GM23248 (cell line): ENCODE results near the gene CDCA5. TPM values are rescaled to one million over a fixed set of nuclear protein-coding genes. Genes with fewer than 3 reads are reported as not detected.

ENCODE experiments used
- DNase-seq: peaks from one replicate; pipeline ENCODE4 v3.0.0-alpha.2; 2015
- H2AFZ ChIP-seq: fragments of 200-600 bp; sonication (generic); 2 replicates; pipeline ENCODE4 v1.6.1; 2016; ENCODE audit warnings: antibody characterized with exemption
- H3F3A ChIP-seq: fragments of 200-600 bp; sonication (generic); 2 replicates; pipeline ENCODE4 v1.6.1; 2016; ENCODE audit warnings: mild to moderate bottlenecking, antibody characterized with exemption, mixed run types; ENCODE audit not compliant: insufficient read depth
- H3K27ac ChIP-seq: fragments of 200-600 bp; sonication (generic); 2 replicates; pipeline ENCODE4 v1.5.1; 2016; ENCODE audit warnings: mild to moderate bottlenecking
- H3K27me3 ChIP-seq: fragments of 200-600 bp; sonication (generic); replicated peaks from 2 replicates; pipeline ENCODE4 v1.6.1; 2016; ENCODE audit warnings: mild to moderate bottlenecking; ENCODE audit not compliant: insufficient read depth
- H3K36me3 ChIP-seq: fragments of 200-600 bp; sonication (generic); 2 replicates; pipeline ENCODE4 v1.6.1; 2016; ENCODE audit warnings: low read depth, mild to moderate bottlenecking
- H3K4me1 ChIP-seq: fragments of 200-600 bp; sonication (generic); 2 replicates; pipeline ENCODE4 v1.6.1; 2016; ENCODE audit warnings: mild to moderate bottlenecking; ENCODE audit not compliant: insufficient read depth
- H3K4me2 ChIP-seq: fragments of 200-600 bp; sonication (generic); one replicate; pipeline ENCODE4 v1.6.1; 2016; ENCODE audit warnings: mild to moderate bottlenecking; ENCODE audit not compliant: unreplicated experiment
- H3K4me3 ChIP-seq: fragments of 200-600 bp; sonication (generic); 2 replicates; pipeline ENCODE4 v1.5.1; 2016; ENCODE audit warnings: mild to moderate bottlenecking
- H3K79me2 ChIP-seq: fragments of 200-600 bp; sonication (generic); 2 replicates; pipeline ENCODE4 v1.6.1; 2016; ENCODE audit warnings: mild to moderate bottlenecking; ENCODE audit not compliant: insufficient read depth
- H3K9ac ChIP-seq: fragments of 200-600 bp; sonication (generic); 2 replicates; pipeline ENCODE4 v1.6.1; 2016; ENCODE audit warnings: mild to moderate bottlenecking
- H3K9me2 ChIP-seq: fragments of 200-600 bp; sonication (generic); 2 replicates; pipeline ENCODE4 v1.6.1; 2016; ENCODE audit warnings: mixed run types, mild to moderate bottlenecking, moderate library complexity; ENCODE audit not compliant: insufficient read depth
- H3K9me3 ChIP-seq: fragments of 200-600 bp; sonication (generic); one replicate; pipeline ENCODE4 v1.6.1; 2017; ENCODE audit warnings: low read depth
- H4K20me1 ChIP-seq: fragments of 200-600 bp; sonication (generic); 2 replicates; pipeline ENCODE4 v1.6.0; 2016; ENCODE audit not compliant: insufficient read depth
- EZH2 ChIP-seq: fragments of 200-600 bp; sonication (generic); IDR thresholded peaks from 2 replicates; pipeline ENCODE4 v1.6.1; 2018; ENCODE audit warnings: antibody characterized with exemption, mild to moderate bottlenecking; ENCODE audit not compliant: insufficient read depth, poor library complexity, severe bottlenecking
- EZH2phosphoT487 ChIP-seq: fragments of 200-600 bp; sonication (generic); IDR thresholded peaks from 2 replicates; pipeline ENCODE4 v1.6.1; 2018; ENCODE audit warnings: antibody characterized with exemption, moderate library complexity, mild to moderate bottlenecking, low read depth; ENCODE audit not compliant: insufficient read depth
- WGBS, 2 experiments: methylation state at CpG; one replicate each; pipeline ENCODE4 v1.1.6; 2015 to 2017; ENCODE audit warnings: low lambda C conversion rate in 2 of 2, low coverage in 1 of 2; ENCODE audit errors: missing lambda C conversion rate in 2 of 2; 5-methylcytosine and 5-hydroxymethylcytosine counted together
- in situ Hi-C: fragments of 300-500 bp; cut with MboI; formaldehyde crosslinking; loops from 2 replicates; pipeline ENCODE4 v1.15.0; 2020
- microRNA-seq: library from miRNA; unstranded; fragments of <30 nt; microRNA quantifications from one replicate; pipeline ENCODE4, GENCODE V29; 2016; ENCODE audit warnings: borderline number of aligned reads
- polyA plus RNA-seq: library from polyadenylated mRNA; unstranded; fragments of >200 nt; fragmentation: Nextera tagmentation; extraction: Ambion mirVana; gene quantifications from 2 replicates; pipeline ENCODE4 v1.2.1, GENCODE V29; 2016
- small RNA-seq: library from RNA; depleted of rRNA; stranded (forward); fragments of <200 nt; gene quantifications from one replicate; pipeline ENCODE3, GENCODE V24; 2014; ENCODE audit warnings: low read depth, low replicate concordance
- total RNA-seq: library from RNA; depleted of rRNA; stranded (reverse); fragments of >200 nt; shearing (Covaris generic); gene quantifications from 2 replicates; pipeline ENCODE4 v1.2.3, GENCODE V29; 2014; rRNA removed

Gene CDCA5
- total and polyA plus RNA-seq, 2 experiments from 2014 or later = 11.9 to 16.8 TPM

GRCh38 chr11:65034423-65034822, 49.4 kb downstream of the CDCA5 start:
- no peaks in the 10 kb centered on the region for H3K79me2 ChIP-seq
- DNase-seq = no peak
- 69 to 74% methylated on average over 2 of the region's 2 CpGs for WGBS, 2 experiments
- H3F3A ChIP-seq = no peaks in the 10 kb centered on the region
- no peak overlapping the region for H3K4me2 ChIP-seq
- H3K36me3 ChIP-seq = no peaks in the 10 kb centered on the region; the same call in 1 of the 2 replicates
- H3K4me3 ChIP-seq = no peak overlapping the region
- in situ Hi-C loops = no loop called here
- no peaks in the 10 kb centered on the region for H3K4me1 ChIP-seq
- no peaks in the 10 kb centered on the region for H3K9me2 ChIP-seq
- no peak overlapping the region for H2AFZ ChIP-seq
- H3K27ac ChIP-seq = no peak overlapping the region
- no peak overlapping the region for H3K9ac ChIP-seq
- no peaks in the 10 kb centered on the region for H3K9me3 ChIP-seq
- no peaks in the 10 kb centered on the region for H4K20me1 ChIP-seq
- H3K27me3 ChIP-seq = no peaks in the 10 kb centered on the region
- TF ChIP-seq EZH2phosphoT487 (no peak), EZH2 (no peak)

DNA sequence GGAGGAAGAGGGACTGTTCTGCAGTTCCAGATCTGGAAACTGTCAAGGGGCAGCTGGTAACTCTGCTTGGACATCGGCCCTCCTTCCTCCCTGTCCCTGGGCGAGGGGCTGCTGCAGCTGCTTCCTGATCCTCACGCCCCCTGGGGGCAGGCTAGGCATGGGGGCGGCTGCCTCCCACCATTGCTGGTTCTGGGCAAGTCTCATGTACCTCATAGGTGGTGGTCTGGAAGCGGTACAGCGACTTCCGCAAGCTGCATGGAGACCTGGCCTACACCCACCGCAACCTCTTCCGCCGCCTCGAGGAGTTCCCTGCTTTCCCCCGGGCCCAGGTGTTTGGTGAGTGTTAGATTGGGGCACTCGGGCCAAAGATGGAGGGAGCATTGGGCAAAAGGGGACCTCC, 51.6 kb downstream of the CDCA5 start:
- no peaks in the 10 kb centered on the region for H3F3A ChIP-seq
- no peak overlapping the region for H3K4me2 ChIP-seq
- peaks cover 7% of the 10 kb centered on the region; the same call in 1 of the 2 replicates for H3K4me1 ChIP-seq
- no peak overlapping the region for H2AFZ ChIP-seq
- WGBS, 2 experiments = 82% methylated on average over 13 of the region's 13 CpGs
- H3K9me3 ChIP-seq = no peaks in the 10 kb centered on the region
- no peaks in the 10 kb centered on the region for H4K20me1 ChIP-seq
- H3K9ac ChIP-seq = no peak overlapping the region
- no peaks in the 10 kb centered on the region for H3K9me2 ChIP-seq
- no peak for TF ChIP-seq EZH2
- no peak for TF ChIP-seq EZH2phosphoT487
- no peak overlapping the region for H3K4me3 ChIP-seq
- in situ Hi-C loops = no loop called here
- no peak overlapping the region for H3K27ac ChIP-seq
- DNase-seq = no peak
- no peaks in the 10 kb centered on the region for H3K27me3 ChIP-seq
- no peaks in the 10 kb centered on the region; the same call in 1 of the 2 replicates for H3K36me3 ChIP-seq
- peaks cover 6% of the 10 kb centered on the region; the same call in 1 of the 2 replicates for H3K79me2 ChIP-seq

Small RNA genes within 50 kb of the gene (microRNA-seq; reads per million reads assigned to microRNA genes)
- gene MIR6751 = 1.5 reads per million

Small RNA genes within 50 kb of the gene (small RNA-seq; reads per million reads assigned to genes)
- gene SNX15 = not detected

Other genes starting within 250 kb of the CDCA5 start
- not detected in 2 replicates for gene CDC42BPG, start 239.4 kb downstream of the CDCA5 start, total RNA-seq
- not detected in 2 replicates for gene CDC42BPG, start 239.4 kb downstream of the CDCA5 start, polyA plus RNA-seq
- 90.2 and 124 TPM in 2 replicates for gene EHD1, start 205.4 kb downstream of the CDCA5 start, total RNA-seq
- 55.2 and 56.3 TPM in 2 replicates for gene EHD1, start 205.4 kb downstream of the CDCA5 start, polyA plus RNA-seq
- 12.4 and 18.9 TPM in 2 replicates for gene ATG2A, start 166.8 kb downstream of the CDCA5 start, total RNA-seq
- 6.3 and 6.8 TPM in 2 replicates for gene ATG2A, start 166.8 kb downstream of the CDCA5 start, polyA plus RNA-seq
- gene PPP2R5B, start 159.4 kb downstream of the CDCA5 start, total RNA-seq = 23.9 and 27.3 TPM in 2 replicates
- 16.4 and 19.4 TPM in 2 replicates for gene PPP2R5B, start 159.4 kb downstream of the CDCA5 start, polyA plus RNA-seq
- not detected in 2 replicates for gene GPHA2, start 148.1 kb downstream of the CDCA5 start, total RNA-seq
- gene GPHA2, start 148.1 kb downstream of the CDCA5 start, polyA plus RNA-seq = not detected in 2 replicates
- gene MAJIN, start 111.9 kb downstream of the CDCA5 start, total RNA-seq = not detected in 2 replicates
- not detected in 2 replicates for gene MAJIN, start 111.9 kb downstream of the CDCA5 start, polyA plus RNA-seq
- 4.0 TPM in 1 of 2 replicates, not detected in the other for gene BATF2, start 87.1 kb downstream of the CDCA5 start, total RNA-seq
- gene BATF2, start 87.1 kb downstream of the CDCA5 start, polyA plus RNA-seq = 0.57 and 0.79 TPM in 2 replicates
- 96.6 and 115 TPM in 2 replicates for gene ARL2, start 69.9 kb downstream of the CDCA5 start, total RNA-seq
- 143 and 155 TPM in 2 replicates for gene ARL2, start 69.9 kb downstream of the CDCA5 start, polyA plus RNA-seq
- 14.9 and 17.5 TPM in 2 replicates for gene SNX15, start 56.6 kb downstream of the CDCA5 start, total RNA-seq
- 17.2 and 17.7 TPM in 2 replicates for gene SNX15, start 56.6 kb downstream of the CDCA5 start, polyA plus RNA-seq
- gene SAC3D1, start 42.8 kb downstream of the CDCA5 start, total RNA-seq = 8.0 and 14.9 TPM in 2 replicates
- gene SAC3D1, start 42.8 kb downstream of the CDCA5 start, polyA plus RNA-seq = 12.8 and 13.2 TPM in 2 replicates
- gene NAALADL1, start 25.5 kb downstream of the CDCA5 start, total RNA-seq = 37.7 and 40.7 TPM in 2 replicates
- 26.6 and 27.9 TPM in 2 replicates for gene NAALADL1, start 25.5 kb downstream of the CDCA5 start, polyA plus RNA-seq
- gene ZFPL1, start 182 bp upstream of the CDCA5 start, total RNA-seq = 55.2 and 66.8 TPM in 2 replicates
- 62.8 and 64.9 TPM in 2 replicates for gene ZFPL1, start 182 bp upstream of the CDCA5 start, polyA plus RNA-seq
- 285 and 339 TPM in 2 replicates for gene VPS51, start 12.2 kb upstream of the CDCA5 start, total RNA-seq
- gene VPS51, start 12.2 kb upstream of the CDCA5 start, polyA plus RNA-seq = 30.7 and 37.1 TPM in 2 replicates
- 0.65 and 0.89 TPM in 2 replicates for gene TM7SF2, start 27.8 kb upstream of the CDCA5 start, total RNA-seq
- gene TM7SF2, start 27.8 kb upstream of the CDCA5 start, polyA plus RNA-seq = 2.5 and 2.6 TPM in 2 replicates
- gene ZNHIT2, start 33.7 kb upstream of the CDCA5 start, total RNA-seq = 12.3 and 13.2 TPM in 2 replicates
- gene ZNHIT2, start 33.7 kb upstream of the CDCA5 start, polyA plus RNA-seq = 15.5 and 15.6 TPM in 2 replicates
- 180 and 199 TPM in 2 replicates for gene FAU, start 38.1 kb upstream of the CDCA5 start, total RNA-seq
- gene FAU, start 38.1 kb upstream of the CDCA5 start, polyA plus RNA-seq = 342 and 365 TPM in 2 replicates
- 65.6 and 78.4 TPM in 2 replicates for gene MRPL49, start 38.3 kb upstream of the CDCA5 start, total RNA-seq
- 48.6 and 53.3 TPM in 2 replicates for gene MRPL49, start 38.3 kb upstream of the CDCA5 start, polyA plus RNA-seq
- 29.5 and 64.2 TPM in 2 replicates for gene SYVN1, start 50.5 kb upstream of the CDCA5 start, total RNA-seq
- 18.0 and 21.2 TPM in 2 replicates for gene SYVN1, start 50.5 kb upstream of the CDCA5 start, polyA plus RNA-seq
- not detected in 2 replicates for gene SPDYC, start 86.2 kb upstream of the CDCA5 start, total RNA-seq
- gene SPDYC, start 86.2 kb upstream of the CDCA5 start, polyA plus RNA-seq = not detected in 2 replicates
- 127 and 145 TPM in 2 replicates for gene CAPN1, start 97.9 kb upstream of the CDCA5 start, total RNA-seq
- gene CAPN1, start 97.9 kb upstream of the CDCA5 start, polyA plus RNA-seq = 106 and 110 TPM in 2 replicates
- gene POLA2, start 177.9 kb upstream of the CDCA5 start, total RNA-seq = 6.7 and 8.6 TPM in 2 replicates
- gene POLA2, start 177.9 kb upstream of the CDCA5 start, polyA plus RNA-seq = 8.7 and 8.9 TPM in 2 replicates
- 32.1 and 32.6 TPM in 2 replicates for gene CDC42EP2, start 230.8 kb upstream of the CDCA5 start, total RNA-seq
- 37.9 and 40.3 TPM in 2 replicates for gene CDC42EP2, start 230.8 kb upstream of the CDCA5 start, polyA plus RNA-seq
- gene DPF2, start 249.8 kb upstream of the CDCA5 start, total RNA-seq = 27.7 and 30.0 TPM in 2 replicates
- 51.2 and 54.1 TPM in 2 replicates for gene DPF2, start 249.8 kb upstream of the CDCA5 start, polyA plus RNA-seq